ENCODE measurements around the gene SPINT1.

SPINT1 gene

DNA sequence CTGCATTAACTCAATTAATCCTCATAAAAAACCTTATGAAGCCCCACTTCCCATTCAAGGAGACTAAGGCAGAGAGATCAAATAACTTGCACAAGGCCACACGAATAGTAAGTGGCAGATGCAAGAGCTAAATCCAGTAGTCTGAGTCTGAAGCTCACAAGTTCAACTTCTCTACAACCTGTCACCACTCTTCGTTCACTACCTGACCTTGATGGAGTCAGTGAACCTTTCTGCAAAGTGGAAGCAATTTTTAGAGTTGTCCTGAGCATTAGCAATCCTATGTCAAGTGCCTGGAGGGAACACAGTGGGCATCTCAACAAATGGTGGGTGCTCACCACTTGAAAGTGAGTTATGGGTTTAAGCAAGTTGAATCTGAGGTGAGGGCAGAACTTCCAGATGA lies 2.1 kb upstream of the SPINT1 start:
- peaks cover 4 to 7% of the 10 kb centered on the region in 2 donors for H3K4me1 Mint-ChIP-seq (ENCODE audit: low read depth in 2 of 2)
- peaks cover 0 to 7% of the 10 kb centered on the region in 2 donors for H3K27me3 Mint-ChIP-seq
- no peak for ATAC-seq (replicated peaks)
- no peaks in the 10 kb centered on the region for H3K36me3 Mint-ChIP-seq (ENCODE audit: insufficient read depth)
- H3K4me3 Mint-ChIP-seq, result peak overlapping the region in 1 of 2 donors; percentile 45
- no peaks in the 10 kb centered on the region for H3K9me3 Mint-ChIP-seq
- no peak for DNase-seq
- H3K27ac Mint-ChIP-seq, result no peak overlapping the region

GRCh38 chr15:40843261-40843884 lies 475 bp upstream of the SPINT1 start:
- no peak overlapping the region for H3K27ac Mint-ChIP-seq
- peaks cover 0 to 7% of the 10 kb centered on the region in 2 donors for H3K27me3 Mint-ChIP-seq

DNA sequence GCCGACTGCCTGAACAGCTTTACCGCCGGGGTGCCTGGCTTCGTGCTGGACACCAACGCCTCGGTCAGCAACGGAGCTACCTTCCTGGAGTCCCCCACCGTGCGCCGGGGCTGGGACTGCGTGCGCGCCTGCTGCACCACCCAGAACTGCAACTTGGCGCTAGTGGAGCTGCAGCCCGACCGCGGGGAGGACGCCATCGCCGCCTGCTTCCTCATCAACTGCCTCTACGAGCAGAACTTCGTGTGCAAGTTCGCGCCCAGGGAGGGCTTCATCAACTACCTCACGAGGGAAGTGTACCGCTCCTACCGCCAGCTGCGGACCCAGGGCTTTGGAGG lies 815 bp downstream of the SPINT1 start:
- H3K27me3 Mint-ChIP-seq, result peaks cover 0 to 7% of the 10 kb centered on the region in 2 donors
- H3K4me3 Mint-ChIP-seq, result peak overlapping the region; percentile 83 to 85
- peaks cover 4 to 12% of the 10 kb centered on the region in 2 donors for H3K4me1 Mint-ChIP-seq (ENCODE audit: low read depth in 2 of 2)
- ATAC-seq (replicated peaks), result peak; percentile 69
- no peaks in the 10 kb centered on the region for H3K9me3 Mint-ChIP-seq
- no peaks in the 10 kb centered on the region for H3K36me3 Mint-ChIP-seq (ENCODE audit: insufficient read depth)
- H3K27ac Mint-ChIP-seq, result no peak overlapping the region
- DNase-seq, result peak in 2 of 3 experiments; percentile 14 to 18

More at GRCh38 chr15:40843261-40843884, 475 bp upstream of the SPINT1 start:
- no peaks in the 10 kb centered on the region for H3K9me3 Mint-ChIP-seq
- DNase-seq, result no peak
- H3K4me3 Mint-ChIP-seq, result peak overlapping the region; percentile 75 to 84
- ATAC-seq (replicated peaks), result no peak
- H3K4me1 Mint-ChIP-seq (ENCODE audit: low read depth in 2 of 2), result peaks cover 4 to 12% of the 10 kb centered on the region in 2 donors
- H3K36me3 Mint-ChIP-seq (ENCODE audit: insufficient read depth), result no peaks in the 10 kb centered on the region

DNA sequence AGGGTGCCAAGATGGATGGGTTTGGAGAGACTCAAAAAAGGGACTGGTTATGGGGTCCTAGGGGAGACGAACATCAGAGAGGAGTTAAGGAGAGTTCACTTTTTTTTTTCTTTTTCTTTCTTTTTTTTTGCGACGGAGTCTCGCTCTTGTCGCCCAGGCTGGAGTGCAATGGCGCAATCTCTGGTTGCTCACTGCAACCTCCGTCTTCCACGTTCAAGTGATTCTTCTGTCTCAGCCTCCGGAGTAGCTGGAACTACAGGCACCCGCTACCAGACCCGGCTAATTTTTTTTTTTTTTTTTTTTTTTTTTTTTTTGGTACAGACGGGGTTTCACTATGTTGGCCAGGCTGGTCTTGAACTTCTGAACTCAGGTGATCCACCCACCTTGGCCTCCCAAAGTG lies 1.2 kb downstream of the SPINT1 start:
- Mint-ChIP-seq H3K4me3 (peak overlapping the region; percentile 83 to 85), H3K36me3 (ENCODE audit: insufficient read depth) (no peaks in the 10 kb centered on the region), H3K4me1 (ENCODE audit: low read depth in 2 of 2) (peaks cover 4 to 12% of the 10 kb centered on the region in 2 donors), H3K27me3 (peaks cover 0 to 7% of the 10 kb centered on the region in 2 donors), H3K9me3 (no peaks in the 10 kb centered on the region), H3K27ac (no peak overlapping the region)
- ATAC-seq (replicated peaks) (no peak), DNase-seq (no peak)

- DNase-seq, result no peak
- ATAC-seq (replicated peaks), result no peak
- H3K9me3 Mint-ChIP-seq, result no peaks in the 10 kb centered on the region
These were observed 1.9 kb downstream of the SPINT1 start for GRCh38 chr15:40845511-40846284.

DNA sequence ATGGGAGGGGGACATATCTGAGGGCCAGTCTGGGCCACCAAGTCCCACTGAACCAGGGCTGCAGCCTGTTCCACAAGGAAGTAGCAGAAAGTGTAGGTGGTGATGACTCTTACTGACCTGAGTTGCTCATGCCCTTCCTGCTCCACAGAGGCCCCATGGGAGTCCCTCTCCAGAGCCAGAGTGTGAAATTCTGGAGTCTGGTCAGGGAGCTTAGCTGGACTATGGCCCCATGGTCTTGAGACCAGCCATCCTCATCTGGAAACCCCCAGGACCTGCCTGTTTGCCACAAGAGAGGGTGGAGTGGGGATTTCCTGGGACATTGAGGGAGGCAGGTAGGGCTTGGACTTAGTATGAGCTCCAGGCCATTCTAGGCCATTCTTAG lies 3.0 kb downstream of the SPINT1 start:
- DNase-seq, result no peak
- no peaks in the 10 kb centered on the region for H3K9me3 Mint-ChIP-seq
- peaks cover 4 to 12% of the 10 kb centered on the region in 2 donors for H3K4me1 Mint-ChIP-seq (ENCODE audit: low read depth in 2 of 2)
- no peak overlapping the region for H3K4me3 Mint-ChIP-seq
- no peak for ATAC-seq (replicated peaks)
- H3K27ac Mint-ChIP-seq, result no peak overlapping the region
- H3K27me3 Mint-ChIP-seq, result peaks cover 0 to 7% of the 10 kb centered on the region in 2 donors
- H3K36me3 Mint-ChIP-seq (ENCODE audit: insufficient read depth), result no peaks in the 10 kb centered on the region

More at GRCh38 chr15:40845511-40846284, 1.9 kb downstream of the SPINT1 start:
- H3K27me3 Mint-ChIP-seq, result peaks cover 0 to 7% of the 10 kb centered on the region in 2 donors
- H3K36me3 Mint-ChIP-seq (ENCODE audit: insufficient read depth), result no peaks in the 10 kb centered on the region
- peaks cover 4 to 12% of the 10 kb centered on the region in 2 donors for H3K4me1 Mint-ChIP-seq (ENCODE audit: low read depth in 2 of 2)
- H3K4me3 Mint-ChIP-seq, result peak overlapping the region; percentile 83 to 85
- no peak overlapping the region for H3K27ac Mint-ChIP-seq

GRCh38 chr15:40847223-40847961 lies 3.5 kb downstream of the SPINT1 start:
- ATAC-seq (replicated peaks) (no peak), DNase-seq (no peak)
- Mint-ChIP-seq H3K4me1 (ENCODE audit: low read depth in 2 of 2) (peaks cover 4 to 12% of the 10 kb centered on the region in 2 donors), H3K9me3 (no peaks in the 10 kb centered on the region), H3K4me3 (no peak overlapping the region), H3K27ac (no peak overlapping the region), H3K36me3 (ENCODE audit: insufficient read depth) (no peaks in the 10 kb centered on the region), H3K27me3 (peaks cover 0 to 7% of the 10 kb centered on the region in 2 donors)

DNA sequence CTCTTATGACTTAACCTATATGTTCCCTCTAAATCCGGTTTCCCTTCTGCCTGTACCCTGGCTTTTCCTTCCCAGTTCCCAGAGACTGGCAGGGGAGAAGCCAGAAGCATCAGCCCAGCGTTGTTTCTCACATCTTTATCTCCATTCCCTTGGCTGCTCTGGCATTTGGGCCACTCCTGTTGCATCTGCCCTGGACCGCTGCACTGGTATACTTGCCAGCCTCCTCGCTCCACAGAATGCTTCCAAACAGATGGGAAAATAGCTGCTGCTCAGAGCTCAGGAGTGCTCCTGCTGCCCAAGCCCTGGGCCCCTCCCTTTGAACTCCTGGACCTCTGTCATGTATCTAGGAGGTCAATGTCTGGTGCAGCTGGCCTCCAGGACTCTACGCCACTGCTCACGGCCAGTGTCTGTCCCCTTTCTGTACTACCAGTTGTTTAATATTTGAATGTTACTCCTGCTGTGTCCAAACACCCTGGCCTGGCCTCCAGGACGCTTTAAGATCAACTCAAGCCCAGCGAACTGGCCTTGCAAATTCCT lies 6.8 kb downstream of the SPINT1 start:
- no peaks in the 10 kb centered on the region for H3K9me3 Mint-ChIP-seq
- DNase-seq, result no peak
- H3K4me1 Mint-ChIP-seq (ENCODE audit: low read depth in 2 of 2), result peaks cover 0 to 5% of the 10 kb centered on the region in 2 donors
- no peak overlapping the region for H3K27ac Mint-ChIP-seq
- no peak overlapping the region for H3K4me3 Mint-ChIP-seq
- H3K27me3 Mint-ChIP-seq, result no peaks in the 10 kb centered on the region
- no peaks in the 10 kb centered on the region for H3K36me3 Mint-ChIP-seq (ENCODE audit: insufficient read depth)
- ATAC-seq (replicated peaks), result no peak

DNA sequence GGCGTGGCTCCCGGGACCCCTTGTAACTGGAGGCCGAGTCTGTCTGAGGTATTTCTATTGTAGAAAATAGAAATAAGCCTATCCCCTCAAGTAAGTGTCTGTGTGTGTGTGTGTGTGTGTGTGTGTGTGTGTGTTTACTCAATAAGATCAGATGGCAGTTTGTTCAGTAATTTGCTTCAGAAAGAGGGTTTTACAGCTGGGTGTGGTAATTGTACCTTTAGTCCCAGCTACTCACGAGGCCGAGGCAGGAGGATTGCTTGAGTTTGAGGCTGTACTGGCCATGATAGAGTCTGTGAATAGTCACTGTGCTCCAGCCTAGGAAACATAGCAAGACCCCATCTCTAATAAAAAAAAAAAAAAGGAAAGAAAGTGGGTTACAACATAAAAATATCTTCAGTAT lies 8.7 kb downstream of the SPINT1 start:
- H3K9me3 Mint-ChIP-seq, result no peaks in the 10 kb centered on the region
- no peak overlapping the region for H3K4me3 Mint-ChIP-seq
- peak overlapping the region in 1 of 2 donors; percentile 34 for H3K27ac Mint-ChIP-seq
- peaks cover under 1 to 4% of the 10 kb centered on the region in 2 donors for H3K4me1 Mint-ChIP-seq (ENCODE audit: low read depth in 2 of 2)
- DNase-seq (no peak), ATAC-seq (replicated peaks) (no peak)
- H3K27me3 Mint-ChIP-seq, result no peaks in the 10 kb centered on the region
- H3K36me3 Mint-ChIP-seq (ENCODE audit: insufficient read depth), result no peaks in the 10 kb centered on the region

DNA sequence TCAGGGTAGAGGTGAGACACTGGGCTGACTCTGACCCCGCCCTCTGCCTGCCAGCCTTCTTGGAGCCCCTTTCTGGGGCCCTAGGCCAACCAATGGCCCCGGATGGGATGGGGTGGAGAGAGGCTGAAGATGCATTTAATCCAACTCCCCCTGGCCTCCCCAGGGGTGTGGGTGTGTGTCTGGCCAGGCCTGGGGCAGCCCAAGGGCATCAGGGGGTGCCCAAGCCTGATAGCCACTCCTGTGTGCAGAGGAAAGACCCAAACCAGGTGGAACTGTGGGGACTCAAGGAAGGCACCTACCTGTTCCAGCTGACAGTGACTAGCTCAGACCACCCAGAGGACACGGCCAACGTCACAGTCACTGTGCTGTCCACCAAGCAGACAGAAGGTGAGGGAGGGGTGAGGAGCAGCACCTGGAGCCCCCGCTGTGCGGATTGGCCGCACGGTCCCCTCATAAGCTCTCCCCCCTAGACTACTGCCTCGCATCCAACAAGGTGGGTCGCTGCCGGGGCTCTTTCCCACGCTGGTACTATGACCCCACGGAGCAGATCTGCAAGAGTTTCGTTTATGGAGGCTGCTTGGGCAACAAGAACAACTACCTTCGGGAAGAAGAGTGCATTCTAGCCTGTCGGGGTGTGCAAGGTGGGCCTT lies 9.5 kb downstream of the SPINT1 start:
- Mint-ChIP-seq H3K27me3 (no peaks in the 10 kb centered on the region), H3K4me3 (no peak overlapping the region), H3K9me3 (no peaks in the 10 kb centered on the region), H3K27ac (no peak overlapping the region), H3K4me1 (ENCODE audit: low read depth in 2 of 2) (peaks cover 4 to 7% of the 10 kb centered on the region in 2 donors), H3K36me3 (ENCODE audit: insufficient read depth) (no peaks in the 10 kb centered on the region)
- DNase-seq (no peak), ATAC-seq (replicated peaks) (no peak)

DNA sequence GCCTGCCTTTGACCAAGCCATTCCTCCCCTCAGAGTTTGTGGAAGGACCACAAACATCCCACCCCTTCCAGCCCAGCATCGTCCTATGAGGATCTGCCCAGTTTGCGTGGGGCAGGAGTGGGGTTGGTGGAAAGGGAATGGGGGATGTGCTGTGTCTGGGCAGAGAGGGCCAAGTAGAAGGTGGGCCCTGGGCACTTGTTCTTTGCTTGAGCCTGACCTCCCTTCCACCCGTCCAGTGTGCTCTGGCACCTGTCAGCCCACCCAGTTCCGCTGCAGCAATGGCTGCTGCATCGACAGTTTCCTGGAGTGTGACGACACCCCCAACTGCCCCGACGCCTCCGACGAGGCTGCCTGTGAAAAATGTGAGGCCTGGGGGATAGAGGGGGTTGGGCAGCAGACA lies 10.3 kb downstream of the SPINT1 start:
- DNase-seq (no peak), ATAC-seq (replicated peaks) (no peak)
- Mint-ChIP-seq H3K27me3 (peaks cover 0 to 4% of the 10 kb centered on the region in 2 donors), H3K27ac (no peak overlapping the region), H3K4me1 (ENCODE audit: low read depth in 2 of 2) (peaks cover 9 to 13% of the 10 kb centered on the region in 2 donors), H3K4me3 (no peak overlapping the region), H3K36me3 (ENCODE audit: insufficient read depth) (no peaks in the 10 kb centered on the region), H3K9me3 (no peaks in the 10 kb centered on the region)

DNA sequence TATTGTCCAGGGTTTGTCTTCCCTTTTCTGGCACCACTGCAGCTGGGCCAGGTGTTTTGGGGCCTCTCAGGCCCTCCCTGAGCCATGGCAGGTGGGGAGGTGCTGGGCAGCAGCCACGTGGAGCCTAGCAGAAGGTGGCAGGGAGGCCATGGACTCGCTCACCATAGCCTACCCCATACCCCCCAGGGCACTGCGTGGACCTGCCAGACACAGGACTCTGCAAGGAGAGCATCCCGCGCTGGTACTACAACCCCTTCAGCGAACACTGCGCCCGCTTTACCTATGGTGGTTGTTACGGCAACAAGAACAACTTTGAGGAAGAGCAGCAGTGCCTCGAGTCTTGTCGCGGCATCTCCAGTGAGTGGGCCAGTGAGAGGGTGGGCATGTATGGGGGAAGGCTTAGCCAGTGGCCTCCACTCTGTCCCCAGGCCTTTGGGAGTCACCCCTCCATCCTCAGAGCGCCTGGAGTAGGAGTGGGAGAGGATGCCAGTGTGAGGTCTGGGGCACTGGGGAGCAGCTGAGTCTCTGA lies 11.9 kb downstream of the SPINT1 start:
- no peak overlapping the region for H3K4me3 Mint-ChIP-seq
- H3K27ac Mint-ChIP-seq, result no peak overlapping the region

GRCh38 chr15:40856746-40857145 lies 12.9 kb downstream of the SPINT1 start:
- ATAC-seq (replicated peaks) (no peak), DNase-seq (no peak)
- no peaks in the 10 kb centered on the region for H3K9me3 Mint-ChIP-seq
- no peak overlapping the region for H3K27ac Mint-ChIP-seq
- H3K36me3 Mint-ChIP-seq (ENCODE audit: insufficient read depth), result peaks cover 3% of the 10 kb centered on the region
- H3K27me3 Mint-ChIP-seq, result peaks cover 0 to 7% of the 10 kb centered on the region in 2 donors
- no peak overlapping the region for H3K4me3 Mint-ChIP-seq
- peaks cover 15 to 18% of the 10 kb centered on the region in 2 donors for H3K4me1 Mint-ChIP-seq (ENCODE audit: low read depth in 2 of 2)

More for the DNA sequence above, 11.9 kb downstream of the SPINT1 start:
- H3K27me3 Mint-ChIP-seq, result peaks cover 0 to 7% of the 10 kb centered on the region in 2 donors
- peaks cover 15 to 18% of the 10 kb centered on the region in 2 donors for H3K4me1 Mint-ChIP-seq (ENCODE audit: low read depth in 2 of 2)
- H3K9me3 Mint-ChIP-seq, result no peaks in the 10 kb centered on the region
- DNase-seq (no peak), ATAC-seq (replicated peaks) (no peak)
- peaks cover 3% of the 10 kb centered on the region for H3K36me3 Mint-ChIP-seq (ENCODE audit: insufficient read depth)
